Choroid plexus epithelial cell (primary cell): ENCODE results near the gene PIEZO2.
"Not testable (repeated sequence)": the region's sequence is repeated elsewhere in the genome, so short reads cannot be mapped to it uniquely, and the experiment has no call there.

ENCODE experiments used
- DNase-seq: peaks from one replicate; pipeline ENCODE4 v3.0.0-alpha.2; 2010; ENCODE audit warnings: low read depth
- H3K4me3 ChIP-seq: 2 replicates; pipeline ENCODE4 v1.5.1; 2011; ENCODE audit warnings: low read depth, mild to moderate bottlenecking, control low read depth, low read length, moderate library complexity
- CTCF ChIP-seq: conservative IDR thresholded peaks from 2 replicates; pipeline ENCODE4 v1.5.1; 2011; ENCODE audit warnings: low read depth, mild to moderate bottlenecking, control low read depth, inconsistent platforms, low read length, moderate library complexity

PIEZO2 gene

GRCh38 chr18:10936176-10937053 lies 213.0 kb downstream of the PIEZO2 start:
- no peak for TF ChIP-seq CTCF
- H3K4me3 ChIP-seq, result no peak overlapping the region
- peak; percentile 42 for DNase-seq

- no peak overlapping the region for H3K4me3 ChIP-seq
- no peak for TF ChIP-seq CTCF
These were observed 213.8 kb downstream of the PIEZO2 start for GRCh38 chr18:10935588-10935987.

GRCh38 chr18:10933648-10934047 lies 215.7 kb downstream of the PIEZO2 start:
- not testable (repeated sequence) for H3K4me3 ChIP-seq, DNase-seq

More at GRCh38 chr18:10935588-10935987, 213.8 kb downstream of the PIEZO2 start:
- no peak for DNase-seq

- no peak for TF ChIP-seq CTCF
- no peak for DNase-seq
These were observed 219.3 kb downstream of the PIEZO2 start for GRCh38 chr18:10930076-10930475.

GRCh38 chr18:10928772-10929373 lies 220.5 kb downstream of the PIEZO2 start:
- TF ChIP-seq CTCF, result no peak
- peak; percentile 86 for DNase-seq
- H3K4me3 ChIP-seq, result no peak overlapping the region

More at GRCh38 chr18:10930076-10930475, 219.3 kb downstream of the PIEZO2 start:
- H3K4me3 ChIP-seq, result no peak overlapping the region

- H3K4me3 ChIP-seq, result no peak overlapping the region
- no peak for TF ChIP-seq CTCF
- peak; percentile 43 for DNase-seq
These were observed 221.2 kb downstream of the PIEZO2 start for GRCh38 chr18:10928011-10928771.
